Mucosa of descending colon (tissue), 3 donors: ENCODE data around the gene MAGI1. TPM values are rescaled to one million over a fixed set of nuclear protein-coding genes. Genes with fewer than 3 reads are reported as not detected.

Experiments
- ATAC-seq: fragments of 200-7000 bp; cut with Tn5 transposase; one replicate; pipeline ENCODE4 v1.9.1; 2020; ENCODE audit warnings: mild to moderate bottlenecking, moderate library complexity
- DNase-seq, 3 donors: peaks; one replicate each; pipeline ENCODE4 v3.0.0-alpha.2; 2020
- H3K36me3 ChIP-seq: fragments of 200-600 bp; one replicate; pipeline ENCODE4 v1.8.0; 2021; ENCODE audit warnings: low read depth, mild to moderate bottlenecking
- H3K4me1 ChIP-seq: fragments of 200-600 bp; one replicate; pipeline ENCODE4 v1.8.0; 2021; ENCODE audit warnings: low read depth, mild to moderate bottlenecking
- H3K4me3 ChIP-seq: fragments of 200-600 bp; one replicate; pipeline ENCODE4 v1.8.0; 2021; ENCODE audit warnings: mild to moderate bottlenecking
- H3K9me3 ChIP-seq: fragments of 200-600 bp; one replicate; pipeline ENCODE4 v1.8.0; 2021; ENCODE audit warnings: mild to moderate bottlenecking
- CTCF ChIP-seq: fragments of 200-600 bp; IDR thresholded peaks from one replicate; pipeline ENCODE4 v1.8.0; 2022; ENCODE audit warnings: antibody characterized with exemption, mild to moderate bottlenecking
- intact Hi-C, 2 donors: fragments of 100-400 bp; cut with DNase I in 1 of 2; cut with micrococcal nuclease in 1 of 2; formaldehyde crosslinking; loops; one replicate each; pipeline versions ENCODE4 v1.11.0 to v1.11.1; 2022; cut with DNase I, micrococcal nuclease
- total RNA-seq, 3 donors: library from RNA; stranded (reverse); fragmentation: NEBNext Ultra II Directional in 2 of 3; extraction: Animal tissue kit (Norgen Biotek cat#: 25700) in 2 of 3; gene quantifications; one replicate each; pipeline versions ENCODE4 v1.2.1 to v1.2.4, GENCODE V29; 2021 to 2023
- donor health status: DM: no; HTN: no; CAD: no; lungs with moderate emphysema.
- donor health status: DM: no; HTN: no; CAD: no.
- donor health status: DM: no; HTN: yes; CAD: no.

Gene MAGI1
- total RNA-seq, 3 donors from 2014 or later = 41.9 to 59.6 (median 45.6) TPM

DNA sequence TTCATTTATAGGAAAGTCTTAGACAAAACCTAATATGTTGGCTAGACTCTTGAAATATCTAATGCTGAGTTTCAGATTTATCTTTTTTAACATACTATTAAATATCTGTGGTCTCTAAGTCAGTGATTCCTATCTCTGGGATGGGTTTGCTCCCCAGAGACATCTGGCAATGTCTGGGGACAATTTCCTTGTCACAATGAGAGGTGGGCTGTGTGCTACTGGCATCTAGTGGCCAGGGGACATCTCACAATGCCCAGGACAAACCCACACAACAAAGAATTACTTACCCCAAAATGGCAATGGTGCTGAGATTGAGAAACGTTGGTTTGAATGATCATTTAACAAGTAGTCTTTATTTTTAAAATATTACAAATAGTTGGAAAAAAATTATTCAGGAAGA lies 602.1 kb downstream of the MAGI1 start:
- Histone ChIP-seq H3K4me3 (no peak overlapping the region), H3K4me1 (no peaks in the 10 kb centered on the region), H3K9me3 (no peaks in the 10 kb centered on the region), H3K36me3 (no peaks in the 10 kb centered on the region)
- TF ChIP-seq CTCF = no peak
- DNase-seq (no peak), ATAC-seq (no peak)
- intact Hi-C loops = no loop called here

DNA sequence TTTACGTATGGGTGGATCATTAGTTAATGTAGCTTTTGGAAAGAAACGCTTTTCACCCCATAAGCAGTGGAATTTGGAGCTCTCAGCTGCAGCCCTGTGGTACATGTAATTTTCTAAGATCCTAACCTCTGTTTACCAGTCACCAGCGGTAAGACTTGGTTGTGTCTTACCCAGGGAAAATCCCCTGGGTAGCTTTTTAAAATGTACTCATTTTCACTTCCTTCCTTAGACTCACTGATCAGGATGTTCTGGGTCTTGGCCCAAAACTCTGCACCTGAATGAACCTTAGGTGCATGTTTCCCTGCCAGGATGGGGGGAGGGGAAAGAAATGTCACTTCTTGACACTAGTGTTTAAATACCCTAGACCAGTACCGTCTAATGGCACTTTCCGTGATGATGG lies 605.2 kb downstream of the MAGI1 start:
- Histone ChIP-seq H3K9me3 (no peaks in the 10 kb centered on the region), H3K4me3 (no peak overlapping the region), H3K36me3 (no peaks in the 10 kb centered on the region), H3K4me1 (no peaks in the 10 kb centered on the region)
- no peak for TF ChIP-seq CTCF
- ATAC-seq (no peak), DNase-seq (no peak)
- intact Hi-C loops = no loop called here

DNA sequence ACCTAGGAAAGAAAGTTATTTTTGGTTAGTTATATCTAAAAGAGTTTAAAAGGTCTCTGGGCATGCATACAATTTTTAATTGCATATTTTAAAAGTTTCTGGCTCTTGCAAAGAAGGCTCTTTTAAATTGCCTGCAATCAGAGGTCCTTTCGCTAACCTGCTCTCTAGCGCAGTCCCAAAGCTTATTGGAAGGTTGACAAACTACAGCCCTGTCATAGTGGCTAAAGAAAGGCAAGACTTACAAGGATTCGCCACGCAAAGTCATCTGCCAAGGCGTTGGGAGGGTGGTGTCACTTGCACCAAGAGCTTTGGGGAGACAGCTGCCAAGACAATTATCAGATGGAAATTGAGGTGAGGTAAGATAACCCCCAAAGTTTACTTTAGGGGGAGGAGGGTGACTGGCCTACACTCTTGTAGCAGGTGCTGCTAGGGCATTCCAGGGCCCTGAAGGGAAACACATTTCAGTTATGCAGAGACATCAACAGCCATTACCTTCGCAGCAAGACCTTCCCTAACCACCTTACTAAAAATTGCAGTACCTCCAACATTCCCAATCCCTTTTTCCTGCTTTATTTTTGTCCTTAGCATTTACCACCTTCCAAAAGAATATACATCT lies 606.2 kb downstream of the MAGI1 start:
- Histone ChIP-seq H3K36me3 (no peaks in the 10 kb centered on the region), H3K9me3 (no peaks in the 10 kb centered on the region), H3K4me3 (no peak overlapping the region), H3K4me1 (no peaks in the 10 kb centered on the region)
- intact Hi-C loops = no loop called here
- TF ChIP-seq CTCF = no peak
- ATAC-seq (no peak), DNase-seq (no peak)

DNA sequence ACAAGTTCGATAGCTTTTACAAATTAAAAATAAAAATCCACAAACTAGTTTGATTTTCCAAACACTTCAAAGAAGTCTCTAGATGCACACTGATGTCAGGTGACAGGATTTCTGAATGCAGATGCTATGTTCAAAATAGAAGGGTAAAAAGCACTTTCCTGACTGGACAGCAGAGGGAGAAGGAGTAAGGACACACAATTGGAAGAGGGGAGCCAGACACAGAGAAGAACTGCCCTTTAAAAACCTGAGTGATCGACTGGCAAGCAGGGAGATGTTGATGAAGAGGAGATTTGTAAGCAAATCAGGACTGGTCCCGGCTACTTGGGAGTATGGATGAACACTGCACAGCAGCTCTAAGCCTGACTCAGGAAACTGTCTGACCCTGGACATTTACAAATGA lies 612.8 kb downstream of the MAGI1 start:
- DNase-seq (no peak), ATAC-seq (no peak)
- H3K4me3 ChIP-seq = no peak overlapping the region
- H3K4me1 ChIP-seq = no peaks in the 10 kb centered on the region
- no peak for TF ChIP-seq CTCF
- no peaks in the 10 kb centered on the region for H3K36me3 ChIP-seq
- no peaks in the 10 kb centered on the region for H3K9me3 ChIP-seq
- intact Hi-C loops = no loop called here

DNA sequence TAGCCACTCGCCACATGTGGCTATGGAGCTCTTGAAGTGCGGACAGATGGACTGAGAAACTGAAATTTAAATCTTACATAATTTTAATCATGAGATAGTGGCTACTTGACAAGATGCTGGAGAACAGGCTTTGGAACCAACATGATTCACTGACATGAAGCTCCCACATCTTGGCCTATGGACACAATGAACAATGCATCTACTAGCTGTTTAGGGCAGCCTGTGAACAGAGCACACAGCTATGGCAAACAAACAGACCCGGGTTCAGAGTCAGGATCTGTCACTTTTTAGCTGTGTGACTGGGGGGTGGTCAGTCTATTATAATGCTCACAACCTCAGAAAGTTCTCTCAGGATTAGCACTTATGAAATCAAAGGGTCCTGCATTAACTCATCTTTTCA lies 616.6 kb downstream of the MAGI1 start:
- ATAC-seq = no peak
- intact Hi-C loops = no loop called here
- Histone ChIP-seq H3K36me3 (no peaks in the 10 kb centered on the region), H3K9me3 (no peaks in the 10 kb centered on the region), H3K4me1 (no peaks in the 10 kb centered on the region), H3K4me3 (no peak overlapping the region)
- DNase-seq = no peak
- TF ChIP-seq CTCF = no peak

- Histone ChIP-seq H3K9me3 (no peaks in the 10 kb centered on the region), H3K36me3 (no peaks in the 10 kb centered on the region), H3K4me1 (no peaks in the 10 kb centered on the region), H3K4me3 (no peak overlapping the region)
- no peak for TF ChIP-seq CTCF
- DNase-seq (no peak), ATAC-seq (no peak)
- intact Hi-C loops = loop anchor here in 1 of 2 donors (10.0 kb wide), 1 partner anchor 74 kb away; no protein-coding TSS in a partner anchor
Measured at GRCh38 chr3:65419233-65419632, 619.5 kb downstream of the MAGI1 start.
